CD4-positive, alpha-beta T cell treated with Interleukin-17A for 4 hours (primary cell): ENCODE results near the gene ARID4B.
"Not testable (repeated sequence)": the region's sequence is repeated elsewhere in the genome, so short reads cannot be mapped to it uniquely, and the experiment has no call there.

Experiments
- DNase-seq: peaks from one replicate; pipeline ENCODE4 v3.0.0-alpha.2; 2020; ENCODE audit warnings: mixed read lengths

ARID4B gene

GRCh38 chr1:235327559-235328270 lies at the start of gene ARID4B:
Gene ARID4B (minus strand): TSS chr1:235328179. CDS start chr1:235326919, 1,260 bp downstream.
- no peak for DNase-seq

- DNase-seq = no peak
Measured at GRCh38 chr1:235375919-235376605, 48.1 kb upstream of the ARID4B start.

- DNase-seq = no peak
Measured at GRCh38 chr1:235369802-235370201, 41.8 kb upstream of the ARID4B start.

GRCh38 chr1:235368428-235368827 lies 40.4 kb upstream of the ARID4B start:
- DNase-seq = no peak

GRCh38 chr1:235367000-235367908 lies 39.3 kb upstream of the ARID4B start, which contains the start of gene TBCE:
Gene TBCE (plus strand): TSS chr1:235367427. CDS start chr1:235380050, 12,623 bp downstream.
- DNase-seq = peak; percentile 91

GRCh38 chr1:235366286-235366685 lies 38.3 kb upstream of the ARID4B start:
- DNase-seq = no peak

GRCh38 chr1:235364189-235364588 lies 36.2 kb upstream of the ARID4B start:
- not testable (repeated sequence) for DNase-seq

- DNase-seq = no peak
Measured at GRCh38 chr1:235358899-235359298, 30.9 kb upstream of the ARID4B start.

GRCh38 chr1:235357485-235358373 lies 29.8 kb upstream of the ARID4B start:
- no peak for DNase-seq

GRCh38 chr1:235351898-235352297 lies 23.9 kb upstream of the ARID4B start:
- DNase-seq = no peak

- DNase-seq = no peak
Measured at GRCh38 chr1:235351441-235351840, 23.5 kb upstream of the ARID4B start.

GRCh38 chr1:235343726-235344125 lies 15.7 kb upstream of the ARID4B start:
- no peak for DNase-seq

GRCh38 chr1:235342471-235342870 lies 14.5 kb upstream of the ARID4B start:
- no peak for DNase-seq

- no peak for DNase-seq
Measured at GRCh38 chr1:235342039-235342438, 14.1 kb upstream of the ARID4B start.

GRCh38 chr1:235341334-235341733 lies 13.4 kb upstream of the ARID4B start:
- DNase-seq = no peak

- no peak for DNase-seq
Measured at GRCh38 chr1:235339746-235340145, 11.8 kb upstream of the ARID4B start.

- peak; percentile 20 for DNase-seq
Measured at GRCh38 chr1:235336903-235337302, 8.9 kb upstream of the ARID4B start.

- no peak for DNase-seq
Measured at GRCh38 chr1:235331401-235331800, 3.4 kb upstream of the ARID4B start.

GRCh38 chr1:235330918-235331285 lies 2.9 kb upstream of the ARID4B start:
- DNase-seq = no peak

GRCh38 chr1:235329139-235329902 lies 1.3 kb upstream of the ARID4B start:
- DNase-seq = peak; percentile 54
